ENCODE results near the gene MED6. TPM values are rescaled to one million over a fixed set of nuclear protein-coding genes. Genes with fewer than 3 reads are reported as not detected.
A peak's percentile ranks its signal among the peaks of the same experiment; 100 is the strongest.

Gene MED6
- total RNA-seq, 1 donor from 2014 or later: 31.6 TPM

DNA sequence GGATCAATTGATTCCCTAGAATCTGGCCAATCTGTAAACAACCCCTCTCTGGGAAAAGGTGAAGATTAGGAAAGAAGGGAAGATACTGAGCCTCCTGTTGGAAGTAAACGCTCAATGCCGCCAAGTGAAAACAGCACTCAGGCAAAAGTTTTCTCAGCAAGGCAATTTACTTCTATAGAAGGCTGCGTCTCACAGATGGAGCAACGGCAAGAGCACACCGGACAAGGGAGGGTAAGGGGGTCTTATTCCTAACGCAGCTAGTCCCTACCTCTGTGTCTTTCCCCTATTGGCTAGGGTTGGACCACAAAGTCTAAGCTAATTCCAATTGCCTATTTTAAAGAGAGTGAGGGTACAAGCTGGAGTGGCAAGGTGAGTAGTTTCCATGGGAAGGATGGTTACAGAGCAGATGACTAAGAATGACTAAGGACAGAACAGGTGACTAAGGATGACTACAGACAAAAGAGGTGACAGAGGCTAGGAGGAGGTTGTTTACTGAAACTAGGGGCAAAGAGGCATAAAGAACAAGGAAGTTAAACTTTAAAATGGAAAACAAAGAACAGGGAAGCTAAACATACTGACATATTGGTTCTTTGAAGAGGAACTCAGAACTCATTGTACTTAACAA, 35.6 kb upstream of the MED6 start:
- peak; percentile 89 for DNase-seq (ENCODE audit: low read depth)
- H3K4me3 ChIP-seq (ENCODE audit: low read depth, low read length): no peak overlapping the region
- H3K27me3 ChIP-seq (ENCODE audit: control insufficient read depth, insufficient read depth, low read length): peaks cover 2% of the 10 kb centered on the region
- no peak for FAIRE-seq
- H3K36me3 ChIP-seq (ENCODE audit: control insufficient read depth, insufficient read depth, low read length): no peaks in the 10 kb centered on the region
- TF ChIP-seq, protein P1, sequence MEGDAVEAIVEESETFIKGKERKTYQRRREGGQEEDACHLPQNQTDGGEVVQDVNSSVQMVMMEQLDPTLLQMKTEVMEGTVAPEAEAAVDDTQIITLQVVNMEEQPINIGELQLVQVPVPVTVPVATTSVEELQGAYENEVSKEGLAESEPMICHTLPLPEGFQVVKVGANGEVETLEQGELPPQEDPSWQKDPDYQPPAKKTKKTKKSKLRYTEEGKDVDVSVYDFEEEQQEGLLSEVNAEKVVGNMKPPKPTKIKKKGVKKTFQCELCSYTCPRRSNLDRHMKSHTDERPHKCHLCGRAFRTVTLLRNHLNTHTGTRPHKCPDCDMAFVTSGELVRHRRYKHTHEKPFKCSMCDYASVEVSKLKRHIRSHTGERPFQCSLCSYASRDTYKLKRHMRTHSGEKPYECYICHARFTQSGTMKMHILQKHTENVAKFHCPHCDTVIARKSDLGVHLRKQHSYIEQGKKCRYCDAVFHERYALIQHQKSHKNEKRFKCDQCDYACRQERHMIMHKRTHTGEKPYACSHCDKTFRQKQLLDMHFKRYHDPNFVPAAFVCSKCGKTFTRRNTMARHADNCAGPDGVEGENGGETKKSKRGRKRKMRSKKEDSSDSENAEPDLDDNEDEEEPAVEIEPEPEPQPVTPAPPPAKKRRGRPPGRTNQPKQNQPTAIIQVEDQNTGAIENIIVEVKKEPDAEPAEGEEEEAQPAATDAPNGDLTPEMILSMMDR (IDR thresholded peaks at IDR 0.05; ENCODE audit: insufficient read depth, low read length, severe bottlenecking): no peak

DNA sequence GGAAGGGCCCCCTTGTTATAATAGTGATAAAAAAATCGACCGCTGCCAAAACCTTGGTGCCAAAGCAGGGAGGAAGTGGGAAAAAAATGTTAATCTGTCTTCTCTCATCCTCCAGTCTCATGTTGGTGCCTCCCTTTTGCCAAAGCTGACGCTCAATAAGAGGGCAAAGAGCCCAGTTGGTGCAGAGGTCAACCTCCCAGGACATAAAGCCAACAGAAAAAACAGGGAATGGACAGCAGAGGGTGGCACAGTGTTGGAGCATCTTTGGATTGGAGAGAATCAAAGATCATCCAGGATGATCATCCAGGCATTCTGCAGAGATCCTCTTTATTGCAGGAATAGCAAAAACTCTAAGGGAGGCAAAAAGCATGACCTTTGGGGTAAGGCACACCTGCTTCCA, 31.5 kb upstream of the MED6 start:
- TF ChIP-seq, protein P1 (IDR thresholded peaks at IDR 0.05; ENCODE audit: insufficient read depth, low read length, severe bottlenecking): no peak
- DNase-seq (ENCODE audit: low read depth) (no peak), FAIRE-seq (no peak)
- no peak overlapping the region for H3K4me3 ChIP-seq (ENCODE audit: low read depth, low read length)
- no peaks in the 10 kb centered on the region for H3K36me3 ChIP-seq (ENCODE audit: control insufficient read depth, insufficient read depth, low read length)
- no peaks in the 10 kb centered on the region for H3K27me3 ChIP-seq (ENCODE audit: control insufficient read depth, insufficient read depth, low read length)

DNA sequence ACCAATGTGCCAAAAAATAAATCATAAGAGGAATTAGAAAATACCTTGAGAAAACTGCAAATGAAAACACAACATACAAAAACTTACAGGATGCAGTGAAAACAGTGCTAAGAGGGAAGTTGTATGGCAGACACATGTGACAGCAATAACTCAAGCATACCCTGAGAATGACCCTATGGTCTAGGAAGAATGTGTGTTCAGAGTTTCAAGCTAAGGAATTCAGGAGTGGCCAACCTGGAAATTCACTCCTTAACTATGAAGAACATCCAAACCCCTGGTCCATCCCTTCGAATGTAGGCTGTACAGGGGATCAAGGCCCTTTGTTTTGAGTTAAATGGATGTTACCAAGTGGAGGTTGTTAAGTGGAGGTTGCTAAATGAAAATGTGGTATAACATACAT, 24.5 kb upstream of the MED6 start:
- FAIRE-seq: no peak
- TF ChIP-seq, protein P1 (IDR thresholded peaks at IDR 0.05; ENCODE audit: insufficient read depth, low read length, severe bottlenecking): no peak
- Histone ChIP-seq H3K4me3 (ENCODE audit: low read depth, low read length) (no peak overlapping the region), H3K27me3 (ENCODE audit: control insufficient read depth, insufficient read depth, low read length) (no peaks in the 10 kb centered on the region), H3K36me3 (ENCODE audit: control insufficient read depth, insufficient read depth, low read length) (no peaks in the 10 kb centered on the region)
- no peak for DNase-seq (ENCODE audit: low read depth)

DNA sequence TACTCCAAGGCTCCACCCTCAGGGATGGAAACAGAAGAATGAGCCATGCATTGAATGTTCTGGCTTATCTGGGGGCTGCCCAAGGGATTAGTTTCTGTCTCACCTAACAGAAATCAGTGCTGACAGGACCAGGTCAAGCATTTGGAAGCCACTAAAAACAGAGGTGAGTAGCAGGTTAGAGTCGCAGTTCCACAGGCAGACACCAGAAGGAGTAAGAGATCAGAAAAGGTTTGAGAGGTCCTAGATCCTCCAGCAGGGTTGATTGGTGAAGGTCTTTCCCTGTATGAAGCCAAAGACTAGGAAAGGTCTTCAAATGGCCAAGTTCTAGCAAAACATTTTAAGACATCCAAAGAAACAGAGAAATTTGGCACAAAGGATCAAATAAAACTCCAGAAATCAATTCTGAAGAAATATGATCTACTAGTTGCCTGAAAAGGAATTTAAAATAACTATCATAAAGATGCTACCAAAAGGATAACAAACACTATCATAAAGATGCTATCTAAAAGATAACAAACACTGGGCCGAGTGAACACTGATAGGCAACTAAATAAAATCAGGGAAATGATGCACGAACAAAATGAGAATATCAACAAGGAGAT, 21.8 kb upstream of the MED6 start:
- TF ChIP-seq, protein P1 (IDR thresholded peaks at IDR 0.05; ENCODE audit: insufficient read depth, low read length, severe bottlenecking): peak; percentile 91
- Histone ChIP-seq H3K27me3 (ENCODE audit: control insufficient read depth, insufficient read depth, low read length) (no peaks in the 10 kb centered on the region), H3K4me3 (ENCODE audit: low read depth, low read length) (no peak overlapping the region), H3K36me3 (ENCODE audit: control insufficient read depth, insufficient read depth, low read length) (no peaks in the 10 kb centered on the region)
- FAIRE-seq (peak; percentile 28), DNase-seq (ENCODE audit: low read depth) (peak; percentile 67)

DNA sequence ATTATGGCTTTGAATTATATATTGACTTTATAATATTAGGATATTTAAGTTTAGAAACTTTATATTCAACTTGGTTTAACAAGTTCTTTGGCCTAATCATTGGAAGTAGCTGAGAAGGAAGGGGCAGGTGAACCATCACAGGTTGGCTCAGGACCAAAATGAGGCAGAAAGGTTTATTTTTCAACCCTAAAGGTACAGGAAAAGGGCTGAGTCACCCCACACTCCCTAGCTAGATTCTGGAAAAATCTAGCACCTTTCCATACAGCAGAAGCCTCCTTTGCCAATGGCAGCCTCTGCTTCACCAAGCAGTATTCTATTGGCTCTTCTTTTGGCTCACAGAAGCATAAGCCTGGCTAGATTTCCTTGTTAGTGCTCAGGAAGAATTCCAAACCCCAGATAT, 19.3 kb upstream of the MED6 start:
- DNase-seq (ENCODE audit: low read depth) (peak; percentile 63), FAIRE-seq (no peak)
- Histone ChIP-seq H3K36me3 (ENCODE audit: control insufficient read depth, insufficient read depth, low read length) (no peaks in the 10 kb centered on the region), H3K27me3 (ENCODE audit: control insufficient read depth, insufficient read depth, low read length) (no peaks in the 10 kb centered on the region), H3K4me3 (ENCODE audit: low read depth, low read length) (no peak overlapping the region)
- TF ChIP-seq, protein P1 (IDR thresholded peaks at IDR 0.05; ENCODE audit: insufficient read depth, low read length, severe bottlenecking): no peak

GRCh38 chr14:70618314-70618713, 17.9 kb upstream of the MED6 start:
- Histone ChIP-seq H3K36me3 (ENCODE audit: control insufficient read depth, insufficient read depth, low read length) (no peaks in the 10 kb centered on the region), H3K27me3 (ENCODE audit: control insufficient read depth, insufficient read depth, low read length) (no peaks in the 10 kb centered on the region), H3K4me3 (ENCODE audit: low read depth, low read length) (no peak overlapping the region)
- TF ChIP-seq, protein P1 (IDR thresholded peaks at IDR 0.05; ENCODE audit: insufficient read depth, low read length, severe bottlenecking): no peak
- FAIRE-seq: no peak
- no peak for DNase-seq (ENCODE audit: low read depth)
